Peyer's patch (tissue), 4 donors: Measurements from ENCODE around the gene RBBP5. TPM values are rescaled to one million over a fixed set of nuclear protein-coding genes. Genes with fewer than 3 reads are reported as not detected.

Source experiments
- DNase-seq, 3 donors: peaks; one replicate each; pipeline ENCODE4 v3.0.0-alpha.2; 2017 to 2019
- H3K27ac ChIP-seq, 4 donors: fragments of 200-600 bp; sonication (generic); one replicate each; pipeline ENCODE4 v1.5.1; 2016 to 2019
- H3K27me3 ChIP-seq, 2 donors: fragments of 200-600 bp; sonication (generic); one replicate each; pipeline ENCODE4 v1.5.1; 2019
- H3K36me3 ChIP-seq, 3 donors: fragments of 200-600 bp; sonication (generic); one replicate each; pipeline ENCODE4 v1.5.1; 2016 to 2019
- H3K4me1 ChIP-seq, 4 donors: fragments of 200-600 bp; sonication (generic); one replicate each; pipeline ENCODE4 v1.5.1; 2016 to 2019
- H3K4me3 ChIP-seq, 4 donors: fragments of 200-600 bp; sonication (generic); 1 replicate in 3 of 4; 2 replicates in 1 of 4; pipeline ENCODE4 v1.5.1; 2016 to 2019; ENCODE audit warnings: mild to moderate bottlenecking in 1 of 4
- H3K9me3 ChIP-seq, 4 donors: fragments of 200-600 bp; sonication (generic); one replicate each; pipeline ENCODE4 v1.5.1; 2016 to 2019; ENCODE audit warnings: mild to moderate bottlenecking in 1 of 4
- CTCF ChIP-seq, 6 experiments: fragments of 450-650 bp in 4 of 6; fragments of 200-600 bp in 2 of 6; sonication (generic) in 1 of 6; IDR thresholded peaks; one replicate each; pipeline ENCODE4 v1.5.1; 2017 to 2019; ENCODE audit warnings: antibody characterized with exemption in 6 of 6, mild to moderate bottlenecking in 3 of 6, moderate library complexity in 1 of 6
- POLR2A ChIP-seq, 2 donors: fragments of 450-650 bp; IDR thresholded peaks; one replicate each; pipeline ENCODE4 v1.5.1; 2017; ENCODE audit warnings: antibody characterized with exemption in 2 of 2, mild to moderate bottlenecking in 2 of 2, moderate library complexity in 2 of 2
- total RNA-seq, 4 donors: library from RNA; depleted of rRNA; stranded (reverse); fragments of >200 nt; gene quantifications; one replicate each; pipeline ENCODE4 v1.1.0, GENCODE V29; 2016

RBBP5 gene
- total RNA-seq, 4 donors from 2014 or later = 11.9 to 21.5 (median 15.3) TPM

- Histone ChIP-seq H3K27ac (no peak overlapping the region), H3K4me1 (no peaks in the 10 kb centered on the region), H3K4me3 (no peak overlapping the region), H3K36me3 (peaks cover 0 to 89% (median 0%) of the 10 kb centered on the region in 3 donors), H3K27me3 (no peaks in the 10 kb centered on the region), H3K9me3 (no peaks in the 10 kb centered on the region)
- TF ChIP-seq POLR2A (IDR thresholded peaks at IDR 0.05) (no peak), CTCF (IDR thresholded peaks at IDR 0.05) (no peak)
- DNase-seq = no peak
These were observed 13.3 kb downstream of the RBBP5 start for GRCh38 chr1:205108464-205108863.

GRCh38 chr1:205107327-205107726 lies 14.5 kb downstream of the RBBP5 start:
- Histone ChIP-seq H3K36me3 (peaks cover 0 to 89% (median 0%) of the 10 kb centered on the region in 3 donors), H3K4me1 (no peaks in the 10 kb centered on the region), H3K27me3 (no peaks in the 10 kb centered on the region), H3K9me3 (no peaks in the 10 kb centered on the region), H3K4me3 (no peak overlapping the region), H3K27ac (no peak overlapping the region)
- DNase-seq = no peak
- TF ChIP-seq POLR2A (IDR thresholded peaks at IDR 0.05) (no peak), CTCF (IDR thresholded peaks at IDR 0.05) (no peak)

- Histone ChIP-seq H3K9me3 (no peaks in the 10 kb centered on the region), H3K4me1 (no peaks in the 10 kb centered on the region), H3K27me3 (no peaks in the 10 kb centered on the region), H3K27ac (no peak overlapping the region), H3K36me3 (peaks cover 0 to 93% (median 6%) of the 10 kb centered on the region in 3 donors), H3K4me3 (no peak overlapping the region)
- TF ChIP-seq POLR2A (IDR thresholded peaks at IDR 0.05) = no peak
- TF ChIP-seq CTCF (IDR thresholded peaks at IDR 0.05) = no peak
- no peak for DNase-seq
These were observed 19.4 kb downstream of the RBBP5 start for GRCh38 chr1:205102404-205102803.

- no peak for DNase-seq
- Histone ChIP-seq H3K36me3 (peaks cover 0 to 95% (median 6%) of the 10 kb centered on the region in 3 donors), H3K4me1 (no peaks in the 10 kb centered on the region), H3K27ac (no peak overlapping the region), H3K9me3 (no peaks in the 10 kb centered on the region), H3K27me3 (no peaks in the 10 kb centered on the region), H3K4me3 (no peak overlapping the region)
- TF ChIP-seq CTCF (IDR thresholded peaks at IDR 0.05) (no peak), POLR2A (IDR thresholded peaks at IDR 0.05) (no peak)
These were observed 23.5 kb downstream of the RBBP5 start for GRCh38 chr1:205098242-205098641.

- H3K4me1 ChIP-seq = no peaks in the 10 kb centered on the region
- H3K36me3 ChIP-seq = peaks cover 0 to 93% (median 4%) of the 10 kb centered on the region in 3 donors
- no peak overlapping the region for H3K4me3 ChIP-seq
- no peak overlapping the region for H3K27ac ChIP-seq
- no peaks in the 10 kb centered on the region for H3K27me3 ChIP-seq
- no peak for DNase-seq
- H3K9me3 ChIP-seq = no peaks in the 10 kb centered on the region
- TF ChIP-seq POLR2A (IDR thresholded peaks at IDR 0.05) (no peak), CTCF (IDR thresholded peaks at IDR 0.05) (no peak)
These were observed 26.4 kb downstream of the RBBP5 start for GRCh38 chr1:205095422-205095821.
